GM10248 (cell line): ENCODE results near the gene TPBG.

Source experiments
- CTCF ChIA-PET: fragments of 300-600 bp; sonication (Branson Sonifier 250); formaldehyde crosslinking; extraction: SDS; loops from one replicate; lab custom pipeline; 2021; ENCODE audit warnings: antibody characterized with exemption; lab: Yijun Ruan, JAX
- POLR2A ChIA-PET: fragments of 350-650 bp; sonication (Branson Sonifier 250); formaldehyde crosslinking; extraction: SDS; loops from one replicate; lab custom pipeline; 2020; ENCODE audit warnings: antibody characterized with exemption; lab: Yijun Ruan, JAX
- DNase-seq: peaks from one replicate; pipeline ENCODE4 v3.0.0; 2012; ENCODE audit errors: extremely low spot score
- TF ChIP-seq, protein P1 (sequence below): IDR thresholded peaks from 2 replicates; pipeline ENCODE4 v1.5.1; 2012; ENCODE audit warnings: mild to moderate bottlenecking, low read depth; ENCODE audit errors: extremely low read depth, missing control alignments, control extremely low read depth

The TPBG gene

DNA sequence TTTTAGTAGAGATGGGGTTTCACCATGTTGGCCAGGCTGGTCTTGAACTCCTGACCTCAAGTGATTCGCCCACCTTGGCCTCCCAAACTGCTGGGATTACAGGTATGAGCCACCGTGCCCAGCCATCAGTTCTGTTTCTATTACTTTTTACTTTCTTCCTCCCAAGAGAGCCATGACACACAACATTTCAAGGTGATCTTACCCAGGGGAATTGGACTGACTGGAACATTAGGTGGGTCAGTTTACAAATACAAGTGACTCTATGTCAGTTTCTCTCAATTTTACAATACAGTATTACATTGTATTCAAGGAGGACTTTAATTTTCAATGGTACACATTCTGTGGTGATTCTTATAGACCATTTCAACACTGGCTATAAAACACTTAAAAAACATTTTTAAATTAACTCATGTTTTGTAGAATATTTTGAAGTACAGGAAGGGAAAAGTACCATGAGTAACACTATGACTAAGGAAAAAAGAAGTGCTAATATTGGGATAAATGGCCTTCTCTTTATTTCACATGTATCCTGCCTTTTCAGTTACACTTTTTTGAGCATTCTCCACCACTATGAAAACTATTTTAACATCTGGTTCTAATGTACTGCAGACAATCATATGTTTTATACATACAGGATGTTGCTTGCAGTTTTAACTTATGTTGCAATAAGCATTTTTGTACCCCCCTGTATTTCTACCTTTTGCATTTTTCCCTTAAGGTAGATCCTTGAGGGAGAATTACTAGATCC, 8.4 kb downstream of the TPBG start:
- TF ChIP-seq, protein P1, sequence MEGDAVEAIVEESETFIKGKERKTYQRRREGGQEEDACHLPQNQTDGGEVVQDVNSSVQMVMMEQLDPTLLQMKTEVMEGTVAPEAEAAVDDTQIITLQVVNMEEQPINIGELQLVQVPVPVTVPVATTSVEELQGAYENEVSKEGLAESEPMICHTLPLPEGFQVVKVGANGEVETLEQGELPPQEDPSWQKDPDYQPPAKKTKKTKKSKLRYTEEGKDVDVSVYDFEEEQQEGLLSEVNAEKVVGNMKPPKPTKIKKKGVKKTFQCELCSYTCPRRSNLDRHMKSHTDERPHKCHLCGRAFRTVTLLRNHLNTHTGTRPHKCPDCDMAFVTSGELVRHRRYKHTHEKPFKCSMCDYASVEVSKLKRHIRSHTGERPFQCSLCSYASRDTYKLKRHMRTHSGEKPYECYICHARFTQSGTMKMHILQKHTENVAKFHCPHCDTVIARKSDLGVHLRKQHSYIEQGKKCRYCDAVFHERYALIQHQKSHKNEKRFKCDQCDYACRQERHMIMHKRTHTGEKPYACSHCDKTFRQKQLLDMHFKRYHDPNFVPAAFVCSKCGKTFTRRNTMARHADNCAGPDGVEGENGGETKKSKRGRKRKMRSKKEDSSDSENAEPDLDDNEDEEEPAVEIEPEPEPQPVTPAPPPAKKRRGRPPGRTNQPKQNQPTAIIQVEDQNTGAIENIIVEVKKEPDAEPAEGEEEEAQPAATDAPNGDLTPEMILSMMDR = no peak
- POLR2A ChIA-PET = no interaction called here
- no peak for DNase-seq
- CTCF ChIA-PET = interaction anchor here (0.9 kb wide), 1 partner anchor 22 kb away, joined by 3 read pairs; no protein-coding TSS in a partner anchor

DNA sequence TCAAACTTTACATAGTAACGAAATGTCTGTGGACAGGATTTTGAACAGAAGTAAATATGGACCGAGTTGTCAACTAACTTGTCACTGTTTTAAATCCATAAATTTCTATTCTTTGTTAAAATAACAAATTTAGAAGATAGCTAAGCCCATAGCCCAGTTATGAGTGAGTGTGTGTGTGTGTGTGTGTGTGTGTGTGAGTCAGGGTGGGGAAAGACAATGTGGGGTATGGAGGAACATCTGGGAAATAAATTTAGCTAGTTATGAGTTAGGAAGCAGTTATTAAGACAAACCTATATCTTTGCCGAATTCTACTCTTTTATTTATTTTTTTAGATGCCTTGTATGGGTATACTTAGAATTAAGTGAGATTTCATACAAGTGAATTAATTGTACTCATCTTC, 9.0 kb downstream of the TPBG start:
- no peak for DNase-seq
- TF ChIP-seq, protein P1 = no peak
- ChIA-PET POLR2A (no interaction called here), CTCF (interaction anchor here (1.3 kb wide), 2 partner anchors 9 to 87 kb away, joined by 3 read pairs; partner anchors contain the start of gene TPBG)

DNA sequence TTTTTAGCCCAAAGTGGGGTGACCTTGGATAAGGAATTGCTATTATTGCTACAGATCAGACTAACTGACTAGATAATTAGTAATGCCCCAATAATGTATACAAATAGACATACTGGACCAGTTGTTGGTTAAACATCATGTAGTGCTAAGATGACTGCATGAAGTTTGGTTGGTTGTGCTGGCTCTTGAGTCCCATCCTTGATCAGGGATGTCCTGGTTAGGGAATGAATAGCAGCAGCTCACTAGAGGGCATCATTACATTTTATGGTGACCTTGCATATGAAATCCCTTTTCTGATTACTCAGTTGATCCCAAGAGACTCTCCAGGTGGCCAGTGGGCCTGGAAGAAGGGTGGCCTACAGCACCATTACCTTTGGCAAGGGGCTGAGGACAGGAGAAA, 10.9 kb downstream of the TPBG start:
- ChIA-PET POLR2A (no interaction called here), CTCF (interaction anchor here (0.6 kb wide), 1 partner anchor 12 kb away, joined by 3 read pairs; no protein-coding TSS in a partner anchor)
- no peak for DNase-seq
- TF ChIP-seq, protein P1 = peak; percentile 21

DNA sequence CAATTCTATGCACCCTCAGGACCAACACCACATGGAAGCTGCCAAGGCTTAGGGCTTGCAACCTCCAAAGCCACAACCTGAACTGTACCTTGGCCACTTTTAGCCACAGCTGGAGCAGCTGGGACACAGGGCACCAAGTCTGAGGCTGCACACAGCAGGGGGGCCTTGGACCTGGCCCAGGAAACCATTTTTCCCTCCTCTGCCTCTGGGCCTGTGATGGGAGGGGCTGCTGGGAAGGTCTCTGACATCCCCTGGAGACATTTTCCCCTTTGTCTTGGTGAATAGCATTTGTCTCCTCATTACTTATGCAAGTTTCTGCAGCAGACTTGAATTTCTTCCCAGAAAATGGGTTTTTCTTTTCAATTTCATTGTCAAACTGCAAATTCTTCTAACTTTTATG, 13.0 kb downstream of the TPBG start:
- TF ChIP-seq, protein P1 = no peak
- ChIA-PET POLR2A (no interaction called here), CTCF (no interaction called here)
- DNase-seq = no peak

DNA sequence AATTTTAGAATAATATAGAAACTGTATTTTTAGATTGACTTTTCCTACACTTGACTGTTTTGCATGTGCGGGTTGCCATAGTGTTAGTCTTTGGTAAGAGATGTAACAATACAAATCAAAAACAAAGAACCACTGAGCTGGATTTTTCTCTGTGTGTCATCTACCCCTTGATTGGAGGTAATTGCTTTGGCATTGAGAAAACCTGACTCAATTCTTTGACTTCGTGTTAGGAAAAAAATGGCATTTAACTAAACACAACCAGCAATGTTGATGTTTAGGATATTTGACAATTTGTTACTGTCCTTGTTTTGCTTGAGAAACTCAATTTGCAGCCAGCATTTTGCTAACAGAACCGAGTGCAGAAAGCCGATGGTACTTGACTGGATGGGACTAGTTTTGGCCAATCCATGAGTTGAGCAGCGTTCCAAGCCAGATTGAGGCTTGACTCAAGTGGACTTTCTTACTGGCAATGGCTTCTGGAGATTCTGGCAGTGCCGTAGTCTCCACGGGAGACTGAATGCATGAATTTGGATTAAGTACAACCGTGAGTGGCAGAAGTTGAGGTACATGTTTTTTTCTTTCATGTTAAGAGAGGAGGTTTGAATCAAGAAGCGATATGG, 17.1 kb downstream of the TPBG start:
- POLR2A ChIA-PET = no interaction called here
- TF ChIP-seq, protein P1 = no peak
- CTCF ChIA-PET = interaction anchor here (1.1 to 1.3 kb wide), 2 partner anchors 13 to 332 kb away, joined by 3 read pairs; no protein-coding TSS in a partner anchor
- no peak for DNase-seq

DNA sequence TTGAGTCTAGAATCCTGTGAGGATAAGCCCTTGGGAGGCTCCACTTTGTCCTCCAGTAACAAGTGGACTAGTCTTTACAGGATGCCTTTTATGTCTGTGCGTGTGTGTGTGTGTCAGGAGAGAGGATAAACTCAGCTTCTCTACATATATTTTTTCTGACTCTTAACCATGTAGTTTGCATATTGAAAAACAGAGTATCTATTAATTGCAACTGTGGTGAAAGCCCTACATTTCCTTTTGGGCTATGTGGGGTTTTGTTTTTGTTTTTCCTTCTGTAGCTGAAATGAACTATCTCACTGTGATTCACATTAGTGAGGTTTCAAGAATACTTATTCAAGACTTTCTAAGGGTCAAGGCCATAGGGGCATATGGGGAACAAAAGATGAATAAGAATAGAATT, 17.7 kb downstream of the TPBG start:
- TF ChIP-seq, protein P1 = no peak
- DNase-seq = no peak
- CTCF ChIA-PET = interaction anchor here (1.2 kb wide), 1 partner anchor 111 kb away, joined by 3 read pairs; no protein-coding TSS in a partner anchor
- POLR2A ChIA-PET = no interaction called here
